Middle frontal gyrus (tissue), 1 donor: ENCODE results near the gene METTL14.

ENCODE experiments used
- DNase-seq: peaks from one replicate; pipeline ENCODE4 v3.0.0-alpha.2; 2015; ENCODE audit warnings: low spot score; ENCODE audit errors: extremely low spot score

Gene METTL14

DNA sequence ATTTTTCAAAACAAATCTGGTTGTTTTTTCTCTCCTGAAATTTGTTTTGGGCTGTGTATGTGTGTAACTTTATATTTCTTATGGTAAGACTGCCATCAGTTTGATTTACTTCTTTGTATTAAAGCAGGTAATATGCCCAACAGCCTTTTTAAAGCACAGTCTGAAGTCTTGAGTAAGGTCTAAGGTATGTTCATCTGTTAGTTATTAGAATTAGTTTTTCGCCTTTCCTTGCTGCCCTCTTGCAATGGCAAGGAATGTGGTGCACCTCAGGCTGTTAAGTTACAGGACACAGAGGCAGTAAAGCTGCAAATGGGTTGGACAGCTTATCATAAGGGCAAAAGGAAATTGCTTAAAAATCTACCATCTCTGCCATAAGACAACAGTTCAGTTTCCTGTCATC is 71.8 kb downstream of the METTL14 start:
- DNase-seq, result no peak

DNA sequence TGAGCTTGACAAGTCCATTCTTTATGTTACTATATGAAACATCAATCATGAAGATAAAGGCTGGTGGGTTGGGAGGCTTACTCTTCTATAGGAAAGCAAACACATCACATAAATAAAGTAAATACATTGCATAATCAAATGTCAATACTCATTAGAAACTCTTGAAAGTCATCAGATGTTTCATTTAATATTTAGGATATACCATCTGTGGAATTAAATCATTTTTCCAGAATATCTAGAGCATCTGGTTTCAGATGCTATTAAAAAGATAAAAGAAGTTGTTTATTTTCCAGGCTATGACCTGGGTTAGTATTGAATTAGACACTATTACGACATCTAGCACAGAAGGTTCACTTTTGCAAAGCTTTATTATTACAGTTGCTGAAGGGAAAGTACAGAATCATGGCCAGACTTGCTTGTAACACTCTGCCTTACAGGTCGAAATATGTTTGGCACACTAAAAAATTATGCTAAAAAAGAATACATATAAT is 72.6 kb downstream of the METTL14 start:
- no peak for DNase-seq

DNA sequence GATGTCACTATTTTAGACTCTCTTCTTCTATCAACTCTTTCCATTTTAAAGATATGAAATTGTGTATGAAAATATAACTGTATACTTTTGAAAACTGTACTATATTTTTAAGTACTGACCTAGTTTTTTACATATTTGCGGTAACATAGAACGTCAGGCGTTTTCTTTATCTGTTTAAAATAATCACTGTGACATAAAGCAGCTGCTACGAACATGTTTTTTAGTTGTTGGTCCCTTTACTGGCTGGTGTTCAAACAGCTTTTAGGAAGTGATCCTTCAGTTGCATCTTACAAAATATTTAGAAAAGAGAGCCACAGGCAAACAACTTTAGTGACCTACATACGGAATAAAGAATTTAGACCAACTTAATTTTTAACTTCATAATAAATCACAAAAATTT is 73.1 kb downstream of the METTL14 start:
- DNase-seq, result no peak

DNA sequence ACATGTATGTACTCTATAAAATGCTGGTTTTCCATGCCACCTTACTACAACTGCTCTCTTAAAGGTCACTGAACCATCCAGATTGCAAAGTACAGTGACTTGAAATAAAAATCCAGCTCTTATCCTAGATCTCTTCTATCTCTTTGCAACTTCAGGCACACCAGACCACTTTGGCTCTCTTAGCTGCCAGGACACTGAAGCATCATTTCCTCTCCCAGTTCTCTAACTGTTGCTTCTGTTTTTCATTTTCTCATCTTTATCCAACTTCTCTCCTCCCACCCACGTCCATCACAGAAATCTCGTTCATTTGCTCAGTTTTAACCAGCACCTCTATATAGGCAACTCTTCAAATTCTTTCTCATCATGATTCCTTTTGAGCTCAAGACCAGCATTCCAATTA is 74.3 kb downstream of the METTL14 start:
- no peak for DNase-seq

DNA sequence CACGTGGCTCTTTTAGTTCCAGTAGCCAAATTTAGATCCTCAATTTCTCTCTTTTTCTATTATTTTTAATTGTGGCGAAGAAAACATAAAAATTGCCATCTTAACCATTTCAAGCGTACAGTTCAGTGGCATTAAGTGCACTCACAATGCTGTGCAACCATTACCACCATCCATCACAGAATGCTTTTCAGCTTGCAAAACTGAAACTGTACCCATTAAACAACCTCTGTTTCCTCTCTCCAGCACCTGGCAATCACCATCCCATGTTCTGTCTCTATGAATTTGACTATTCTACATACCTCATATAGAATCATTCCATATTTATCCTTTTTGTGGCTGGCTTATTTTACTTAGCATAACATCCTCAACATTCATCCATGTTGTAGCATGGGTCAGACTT is 74.9 kb downstream of the METTL14 start:
- no peak for DNase-seq

DNA sequence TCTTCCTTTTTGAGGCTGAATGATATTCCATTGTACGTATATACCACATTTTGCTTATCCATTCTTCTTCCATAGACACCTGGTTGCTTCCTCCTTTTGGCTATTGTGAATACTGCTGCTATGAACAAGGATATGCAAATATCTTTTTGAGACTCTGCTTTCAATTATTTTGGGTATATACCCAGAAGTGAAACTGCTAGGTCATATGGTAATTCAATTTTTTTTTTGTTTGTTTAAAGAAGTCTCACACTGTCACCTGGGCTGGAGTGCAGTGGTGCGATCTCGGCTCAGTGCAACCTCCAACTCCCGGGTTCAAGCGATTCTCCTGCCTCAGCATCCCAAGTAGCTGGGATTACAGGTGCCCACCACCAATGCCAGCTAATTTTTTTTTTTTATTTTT is 75.3 kb downstream of the METTL14 start:
- DNase-seq, result no peak

DNA sequence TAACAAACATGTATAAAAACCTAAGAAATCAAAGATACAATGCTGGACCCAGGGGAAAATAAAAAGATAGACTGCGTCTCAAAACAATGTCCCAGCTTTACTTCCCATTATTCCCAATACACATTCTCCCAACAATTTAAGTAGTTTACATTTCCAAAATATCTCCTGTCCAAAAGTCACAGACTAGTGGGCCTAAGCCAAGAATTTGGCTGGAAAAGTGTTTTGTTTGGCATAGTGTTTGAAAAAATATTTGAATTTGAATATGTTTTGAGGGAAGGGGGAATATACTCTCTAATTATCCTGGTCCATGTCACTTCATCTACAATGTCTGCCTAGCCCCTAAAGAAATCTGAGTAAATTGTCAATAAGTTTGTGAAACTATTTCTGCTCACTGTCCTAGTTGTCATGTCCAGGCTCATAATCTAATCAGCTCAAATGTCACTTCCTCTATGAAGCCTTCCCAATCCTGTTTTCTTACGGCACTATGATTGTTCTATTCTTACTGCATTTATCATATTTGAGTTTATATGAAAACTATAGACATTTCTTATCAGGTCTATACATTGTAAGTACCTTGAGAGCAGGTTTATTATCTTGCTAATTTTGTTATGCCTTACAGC is 76.3 kb downstream of the METTL14 start:
- no peak for DNase-seq

DNA sequence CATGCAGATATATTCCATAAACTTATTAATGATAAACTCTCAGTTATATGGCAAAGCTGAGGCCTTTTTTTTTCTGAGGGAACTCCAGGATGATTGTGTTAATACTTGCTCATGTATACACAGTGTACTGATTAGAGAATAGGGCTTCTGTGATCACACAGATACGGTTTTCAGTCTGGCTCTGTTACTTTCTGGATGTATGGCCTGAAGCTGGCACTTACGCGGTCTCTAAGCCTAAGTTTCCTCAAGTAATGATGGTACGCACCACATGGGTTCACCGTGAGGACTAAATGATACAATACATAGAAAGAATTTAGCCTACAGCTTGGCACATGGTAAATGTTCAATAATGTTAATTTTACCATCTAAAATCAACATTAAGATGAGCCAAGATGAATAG is 77.0 kb downstream of the METTL14 start:
- DNase-seq, result no peak

DNA sequence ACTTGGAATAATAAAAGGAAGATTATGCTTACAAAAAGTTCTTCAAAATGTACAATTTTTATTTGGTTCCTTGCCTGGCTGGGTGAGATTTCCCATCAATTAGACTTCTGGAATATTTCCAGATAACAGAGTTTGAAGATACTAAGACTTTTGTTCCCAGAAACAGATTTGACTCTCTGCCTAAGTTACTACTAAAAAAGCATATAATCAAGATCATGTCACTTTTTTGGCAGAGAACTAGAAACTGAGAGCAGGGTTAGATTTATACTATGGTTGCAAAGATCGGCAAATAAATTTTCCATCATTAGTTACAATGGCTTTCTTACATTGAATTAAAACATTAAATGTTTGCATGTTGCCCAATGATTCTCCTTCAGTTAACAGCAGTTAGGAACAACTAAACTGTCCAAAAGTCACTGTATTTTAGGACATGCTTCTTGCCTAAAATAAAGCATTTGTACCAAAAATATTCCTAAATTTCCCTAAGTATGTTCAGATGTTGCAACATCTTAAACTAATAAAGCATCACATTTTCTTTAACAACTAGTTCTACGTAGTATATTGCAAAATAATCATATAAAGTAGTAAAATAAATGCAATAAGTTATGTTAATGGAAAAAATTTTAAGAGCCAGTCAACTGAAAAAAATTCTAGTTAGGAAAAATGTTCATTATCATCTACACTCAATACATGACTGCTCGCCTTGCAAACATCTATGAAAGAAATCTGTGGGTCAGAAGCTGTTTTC is 77.7 kb downstream of the METTL14 start:
- DNase-seq, result no peak
